ACHN (cell line): Measurements from ENCODE around the gene KCNH3.
"Not testable (repeated sequence)": the region's sequence is repeated elsewhere in the genome, so short reads cannot be mapped to it uniquely, and the experiment has no call there.

ENCODE experiments used
- DNase-seq: peaks from one replicate; pipeline ENCODE4 v3.0.0-alpha.2; 2015
- in situ Hi-C: cut with HindIII; loops from 2 replicates; pipeline ENCODE4 v1.10.0; 2017; ENCODE audit warnings: low sequenced_read_pairs, low pct_ligation_motif_present, low pct_unique_long_range_greater_than_20kb

KCNH3 gene

GRCh38 chr12:49519574-49519936 is 19.3 kb upstream of the KCNH3 start:
- in situ Hi-C loops = loop anchor here (10.0 kb wide), 1 partner anchor 155 kb away; the partner anchor contains the start of gene SPATS2
- no peak for DNase-seq

GRCh38 chr12:49521389-49521788 is 17.4 kb upstream of the KCNH3 start:
- in situ Hi-C loops = no loop called here
- no peak for DNase-seq

- in situ Hi-C loops = no loop called here
- DNase-seq = no peak
Observed at GRCh38 chr12:49524660-49525324, 14.0 kb upstream of the KCNH3 start.

- in situ Hi-C loops = no loop called here
- no peak for DNase-seq
Observed at GRCh38 chr12:49525942-49526341, 12.9 kb upstream of the KCNH3 start.

GRCh38 chr12:49527361-49528130 is 11.3 kb upstream of the KCNH3 start:
- peak; percentile 62 for DNase-seq
- in situ Hi-C loops = no loop called here

- in situ Hi-C loops = no loop called here
Observed at GRCh38 chr12:49529414-49529813, 9.4 kb upstream of the KCNH3 start.

GRCh38 chr12:49531745-49532144 is 7.1 kb upstream of the KCNH3 start:
- in situ Hi-C loops = no loop called here
- no peak for DNase-seq

More at GRCh38 chr12:49529414-49529813, 9.4 kb upstream of the KCNH3 start:
- no peak for DNase-seq

- no peak for DNase-seq
- in situ Hi-C loops = no loop called here
Observed at GRCh38 chr12:49533331-49533730, 5.5 kb upstream of the KCNH3 start.

- DNase-seq, in situ Hi-C loops: not testable (repeated sequence)
Observed at GRCh38 chr12:49534122-49534521, 4.7 kb upstream of the KCNH3 start.

GRCh38 chr12:49534731-49535278 is 4.0 kb upstream of the KCNH3 start:
- no peak for DNase-seq
- in situ Hi-C loops = no loop called here

GRCh38 chr12:49535921-49536525 is 2.8 kb upstream of the KCNH3 start:
- in situ Hi-C loops = no loop called here
- no peak for DNase-seq

- in situ Hi-C loops = no loop called here
- no peak for DNase-seq
Observed at GRCh38 chr12:49536526-49537071, 2.2 kb upstream of the KCNH3 start.

GRCh38 chr12:49537231-49537751 is 1.5 kb upstream of the KCNH3 start:
- in situ Hi-C loops = no loop called here
- no peak for DNase-seq

GRCh38 chr12:49537752-49538509 is 899 bp upstream of the KCNH3 start:
- DNase-seq = peak; percentile 26
- in situ Hi-C loops = no loop called here

- in situ Hi-C loops = no loop called here
- DNase-seq = no peak
Observed at GRCh38 chr12:49539406-49540228, 787 bp downstream of the KCNH3 start.

- in situ Hi-C loops = no loop called here
- DNase-seq = no peak
Observed at GRCh38 chr12:49540229-49541139, 1.7 kb downstream of the KCNH3 start.
